GM12878 (cell line): ENCODE results near the gene OR5AP2. TPM values are rescaled to one million over a fixed set of nuclear protein-coding genes. Genes with fewer than 3 reads are reported as not detected.
A peak's percentile ranks its signal among the peaks of the same experiment; 100 is the strongest.

Experiments used
- ATAC-seq: fragments of 200-7000 bp; cut with Tn5 transposase; 3 replicates; pipeline ENCODE4 v1.9.1; 2020; ENCODE audit warnings: mild to moderate bottlenecking, moderate library complexity
- BruUV-seq: library from RNA; stranded (reverse); fragments of 400-500 nt; replicated peaks from 2 replicates; lab custom pipeline; 2021; lab: Mats Ljungman, UMichigan
- CTCF ChIA-PET: fragments of 300-600 bp; sonication (Branson Sonifier 250); formaldehyde crosslinking; extraction: SDS; loops from one replicate; lab custom pipeline; 2021; ENCODE audit warnings: inconsistent platforms; lab: Yijun Ruan, JAX
- POLR2A ChIA-PET: fragments of 350-600 bp; formaldehyde crosslinking; extraction: SDS; loops from one replicate; lab custom pipeline; 2021; ENCODE audit warnings: inconsistent platforms; lab: Charles Lee
- RAD21 ChIA-PET: fragments of 300-600 bp; sonication (Branson Sonifier 250); formaldehyde crosslinking; loops from one replicate; lab custom pipeline; 2023; ENCODE audit warnings: antibody characterized with exemption; ENCODE audit not compliant: unreplicated experiment; lab: Charles Lee
- SMC1A ChIA-PET: fragments of 300-600 bp; sonication (Branson Sonifier 250); formaldehyde crosslinking; loops from one replicate; lab custom pipeline; 2023; ENCODE audit not compliant: unreplicated experiment, uncharacterized antibody; lab: Charles Lee
- DNase-seq: peaks from one replicate; pipeline ENCODE4 v3.0.0-alpha.2; 2011; ENCODE audit warnings: low read depth, low spot score
- FAIRE-seq: peaks from 3 replicates; lab custom pipeline; 2011; peaks lifted over from hg19 to GRCh38; lab: Jason Lieb, UNC
- H2AFZ ChIP-seq: 2 replicates; pipeline ENCODE4 v1.6.0; 2011; ENCODE audit warnings: low read depth, low read length, control low read depth; ENCODE audit not compliant: control insufficient read depth
- H3K27ac ChIP-seq: 2 replicates; pipeline ENCODE4 v1.5.1; 2011; ENCODE audit warnings: control low read depth; ENCODE audit not compliant: control insufficient read depth, insufficient read depth
- H3K27me3 ChIP-seq, 2 experiments: replicated peaks in 1 of 2; 2 replicates each; pipeline versions ENCODE4 v1.6.0 to v1.6.1; 2011; ENCODE audit warnings: low read length in 1 of 2; ENCODE audit not compliant: control insufficient read depth in 2 of 2, insufficient read depth in 2 of 2
- H3K36me3 ChIP-seq, 2 experiments: 2 replicates each; pipeline ENCODE4 v1.5.1; 2011; ENCODE audit warnings: low read length in 1 of 2; ENCODE audit not compliant: control insufficient read depth in 2 of 2, insufficient read depth in 2 of 2
- H3K4me1 ChIP-seq: 2 replicates; pipeline ENCODE4 v1.6.1; 2011; ENCODE audit warnings: mild to moderate bottlenecking, low read length, moderate library complexity, mixed read lengths; ENCODE audit not compliant: control insufficient read depth, insufficient read depth
- H3K4me2 ChIP-seq: 2 replicates; pipeline ENCODE4 v1.6.0; 2011; ENCODE audit warnings: control low read depth; ENCODE audit not compliant: control insufficient read depth, insufficient read depth
- H3K4me3 ChIP-seq: fragments of 200-600 bp; sonication (generic); 2 replicates; pipeline ENCODE4 v1.5.1; 2016
- H3K79me2 ChIP-seq: 2 replicates; pipeline ENCODE4 v1.6.0; 2011; ENCODE audit warnings: low read length; ENCODE audit not compliant: control insufficient read depth, insufficient read depth
- H3K9ac ChIP-seq: 2 replicates; pipeline ENCODE4 v1.8.0; 2011; ENCODE audit warnings: low read length, control low read depth, mixed read lengths; ENCODE audit not compliant: control insufficient read depth, insufficient read depth
- H3K9me3 ChIP-seq: replicated peaks from 3 replicates; pipeline ENCODE4 v1.5.1; 2011; ENCODE audit warnings: mild to moderate bottlenecking, low read length; ENCODE audit not compliant: control insufficient read depth, insufficient read depth
- H4K20me1 ChIP-seq: 2 replicates; pipeline ENCODE4 v1.6.0; 2011; ENCODE audit not compliant: control insufficient read depth, insufficient read depth
- ATF7 ChIP-seq: fragments of 450-650 bp; IDR thresholded peaks from 2 replicates; pipeline ENCODE4 v1.6.1; 2016; ENCODE audit warnings: low read depth, mild to moderate bottlenecking
- ELK1 ChIP-seq: IDR thresholded peaks from 2 replicates; pipeline ENCODE4 v1.6.1; 2012; ENCODE audit warnings: low read depth, low read length, improper control_type of control experiment
- HDAC2 ChIP-seq: fragments of 200-600 bp; sonication (generic); IDR thresholded peaks from 2 replicates; pipeline ENCODE4 v1.6.1; 2017
- IKZF2 ChIP-seq, 2 experiments: fragments of 450-650 bp; IDR thresholded peaks; 2 replicates each; pipeline ENCODE4 v1.6.1; 2017; ENCODE audit warnings: mild to moderate bottlenecking in 2 of 2, moderate library complexity in 2 of 2
- RUNX3 ChIP-seq: IDR thresholded peaks from 2 replicates; pipeline ENCODE4 v1.6.1; 2012; ENCODE audit warnings: low read length, inconsistent platforms
- SIX5 ChIP-seq: IDR thresholded peaks from 2 replicates; pipeline ENCODE4 v1.6.1; 2011; ENCODE audit warnings: mild to moderate bottlenecking, low read depth, low read length, moderate library complexity; ENCODE audit not compliant: severe bottlenecking
- WGBS: methylation state at CpG from one replicate; pipeline ENCODE4 v1.1.6; 2016; ENCODE audit warnings: low lambda C conversion rate; ENCODE audit not compliant: insufficient replicate concordance, insufficient coverage; ENCODE audit errors: missing lambda C conversion rate; 5-methylcytosine and 5-hydroxymethylcytosine counted together
- in situ Hi-C: fragments of 300-500 bp; cut with MboI; formaldehyde crosslinking; loops from 9 replicates; pipeline ENCODE4 v1.14.3; 2018; ENCODE audit warnings: mixed read lengths
- intact Hi-C: fragments of 100-400 bp; cut with micrococcal nuclease; formaldehyde crosslinking; loops from one replicate; pipeline ENCODE4 v1.14.2; 2022; ENCODE audit not compliant: unreplicated experiment
- polyA plus RNA-seq, 11 experiments: library from polyadenylated mRNA; depleted of rRNA in 4 of 11; unstranded in 6 of 11; stranded (reverse) in 5 of 11; fragments of >200 nt; fragmentation: Nextera tagmentation in 4 of 11; fragmentation: Illumina TruSeq in 1 of 11; extraction: Ambion mirVana in 4 of 11; extraction: Trizol in 1 of 11; gene quantifications; 1 replicate in 1 of 11; 2 replicates in 10 of 11; pipeline versions ENCODE4 v1.2.1 to v1.2.3, GENCODE V29; 2011 to 2016; ENCODE audit warnings: inconsistent platforms in 2 of 11, missing spikeins in 2 of 11, low read depth in 1 of 11
- total RNA-seq, 4 experiments: library from RNA; depleted of rRNA in 3 of 4; stranded (reverse); fragments of >200 nt in 3 of 4; fragmentation: Illumina TruSeq in 1 of 4; extraction: Trizol in 1 of 4; gene quantifications; 2 replicates each; pipeline versions ENCODE4 v1.2.1 to v1.2.3, GENCODE V29; 2013 to 2021

Gene OR5AP2
- total and polyA plus RNA-seq, 10 of the 15 experiments (the other 5 are each of a cell fraction or from before 2014, with no cell fraction given): not detected

DNA sequence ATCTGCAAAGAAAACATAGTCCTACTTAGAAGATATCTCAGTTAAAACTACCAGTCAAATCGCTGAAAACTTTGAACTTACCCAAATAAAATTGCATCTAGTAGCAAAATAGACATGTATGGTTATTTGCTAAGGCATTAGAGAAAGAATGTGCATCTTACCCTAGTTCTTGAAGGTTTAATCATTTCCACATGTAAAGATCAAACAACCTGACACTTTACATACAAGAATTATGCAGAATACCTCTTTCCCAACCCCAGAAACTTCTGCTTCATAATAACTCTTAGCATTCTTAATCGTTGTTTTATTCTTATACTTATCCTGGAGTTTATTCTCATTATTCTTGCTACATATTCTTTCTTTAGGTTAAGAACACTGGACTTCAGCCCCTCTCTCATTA is 9.9 kb downstream of the OR5AP2 start:
- Histone ChIP-seq H3K27ac (no peak overlapping the region), H3K4me1 (no peaks in the 10 kb centered on the region), H3K4me2 (no peak overlapping the region), H3K36me3 (no peaks in the 10 kb centered on the region), H3K4me3 (no peak overlapping the region), H2AFZ (no peak overlapping the region), H3K9ac (no peak overlapping the region), H4K20me1 (no peaks in the 10 kb centered on the region), H3K9me3 (no peaks in the 10 kb centered on the region), H3K79me2 (no peaks in the 10 kb centered on the region), H3K27me3 (no peaks in the 10 kb centered on the region)
- ATAC-seq (no peak), FAIRE-seq (no peak), DNase-seq (no peak)
- no peak for TF ChIP-seq ELK1
- intact Hi-C loops: no loop called here
- SMC1A ChIA-PET: no interaction called here
- RAD21 ChIA-PET: no interaction called here
- WGBS: 16% methylated on average over 2 of the region's 2 CpGs
- CTCF ChIA-PET: no interaction called here
- no TSS peak for BruUV-seq
- POLR2A ChIA-PET: no interaction called here
- in situ Hi-C loops: no loop called here

GRCh38 chr11:56625946-56626345 is 16.3 kb downstream of the OR5AP2 start:
- POLR2A ChIA-PET: no interaction called here

More at GRCh38 chr11:56625946-56626345, 16.3 kb downstream of the OR5AP2 start:
- no peak overlapping the region for H3K9ac ChIP-seq
- TF ChIP-seq ATF7: 0 out of 2 replicates have a peak, but pooled peaks have one; percentile 24
- peak in 1 of 2 experiments; percentile 18; a peak in 2 of 4 replicates for TF ChIP-seq IKZF2 (IDR thresholded peaks at IDR 0.05)
- TF ChIP-seq HDAC2: no peak
- TF ChIP-seq RUNX3: no peak
- TF ChIP-seq SIX5: no peak
- TF ChIP-seq, all 136 proteins: peak for 2
- peak; percentile 26; the same call in 1 of the 3 replicates for ATAC-seq
- CTCF ChIA-PET: interaction anchor here (0.7 to 1.7 kb wide), 4 partner anchors 12 to 159 kb away, joined by 3 to 5 read pairs (median 4); partner anchors contain the start of gene OR5M1
- SMC1A ChIA-PET: interaction anchor here (0.7 to 2.4 kb wide), 3 partner anchors 22 to 186 kb away, joined by 3 to 19 read pairs (median 3); no protein-coding TSS in a partner anchor
- in situ Hi-C loops (no loop called here), intact Hi-C loops (loop anchor here (10.0 kb wide), 1 partner anchor 639 kb away; no protein-coding TSS in a partner anchor)
- no peaks in the 10 kb centered on the region for H3K27me3 ChIP-seq
- no peak for DNase-seq
- H2AFZ ChIP-seq: no peak overlapping the region
- H4K20me1 ChIP-seq: no peaks in the 10 kb centered on the region
- no peaks in the 10 kb centered on the region for H3K9me3 ChIP-seq
- no peaks in the 10 kb centered on the region for H3K79me2 ChIP-seq
- no peak overlapping the region for H3K4me3 ChIP-seq
- RAD21 ChIA-PET: interaction anchor here (2.6 kb wide), 1 partner anchor 156 kb away, joined by 12 read pairs; no protein-coding TSS in a partner anchor
- BruUV-seq: no TSS peak
- no peaks in the 10 kb centered on the region for H3K36me3 ChIP-seq
- H3K4me2 ChIP-seq: no peak overlapping the region
- H3K27ac ChIP-seq: no peak overlapping the region
- no peaks in the 10 kb centered on the region for H3K4me1 ChIP-seq
- FAIRE-seq: no peak
- WGBS: 0% methylated on average over 2 of the region's 2 CpGs
